ENCODE measurements around the gene SERINC2.
"Not testable (repeated sequence)": the region's sequence is repeated elsewhere in the genome, so short reads cannot be mapped to it uniquely, and the experiment has no call there.

SERINC2 gene

DNA sequence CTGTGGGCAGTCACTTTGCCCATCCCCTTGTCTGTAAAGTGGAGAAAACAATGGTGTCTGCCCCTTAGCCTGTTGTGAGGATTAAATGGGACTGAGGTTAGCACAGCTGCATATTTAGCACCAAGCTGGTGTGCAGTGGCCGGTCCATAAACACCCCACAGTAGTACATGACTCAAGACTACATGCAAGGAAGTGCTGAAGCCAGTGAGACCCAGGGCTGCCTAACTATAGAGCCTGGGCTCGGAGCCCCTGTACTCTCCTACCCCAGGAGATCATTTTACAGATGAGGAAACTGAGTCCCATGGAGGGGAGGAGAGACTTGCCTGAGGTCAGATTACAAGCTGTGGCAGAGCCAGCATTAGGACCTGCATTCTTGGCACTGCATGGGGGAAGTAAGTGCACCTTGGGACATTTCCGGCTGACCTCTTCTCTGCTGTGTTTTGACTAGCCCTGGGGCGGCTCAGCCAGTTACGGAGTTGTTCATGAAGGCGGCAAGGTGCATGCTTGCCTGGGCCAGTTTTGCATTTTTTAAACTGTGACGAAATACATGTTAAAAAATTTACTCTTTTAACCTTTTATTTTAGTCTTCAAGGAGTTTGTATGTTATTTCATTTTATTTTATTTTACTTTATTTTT is 3.2 kb downstream of the SERINC2 start:
- no peak for DNase-seq

- DNase-seq: no peak
These were observed 4.1 kb downstream of the SERINC2 start for GRCh38 chr1:31417148-31417547.

DNA sequence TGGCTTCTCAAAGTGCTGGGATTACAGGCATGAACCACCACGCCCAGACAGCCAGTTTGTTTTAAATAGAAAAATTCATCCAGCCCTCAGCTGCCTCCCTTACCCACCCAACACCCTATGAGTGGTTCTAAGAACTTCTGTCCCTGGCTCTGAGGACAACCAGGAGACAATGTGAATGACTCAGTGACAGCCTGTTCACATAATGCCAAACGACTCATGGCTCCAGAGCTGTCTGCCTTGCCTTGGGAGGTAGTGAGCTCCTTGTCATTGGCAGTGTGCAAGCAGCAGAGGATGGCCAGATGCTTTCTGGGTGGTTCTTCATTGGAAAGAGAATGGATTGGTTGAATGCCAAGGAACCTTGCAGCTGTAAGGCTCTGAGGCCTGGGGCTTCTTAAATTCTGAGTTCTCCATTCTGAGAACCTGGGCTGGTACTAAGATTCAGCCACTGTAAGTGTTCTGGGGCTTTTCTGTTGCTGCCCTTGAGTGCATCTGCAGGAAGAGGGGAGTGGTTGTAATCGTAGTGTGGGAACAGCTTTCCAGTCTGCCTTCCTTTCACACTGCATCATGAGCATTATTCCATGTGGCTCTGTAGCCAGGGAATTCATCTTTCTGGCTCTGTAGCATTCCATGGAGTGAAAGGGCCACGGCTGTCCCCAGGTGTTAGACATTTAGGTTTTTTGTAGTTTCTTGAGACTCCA is 5.8 kb downstream of the SERINC2 start:
- DNase-seq: no peak

GRCh38 chr1:31420716-31421115 is 7.7 kb downstream of the SERINC2 start:
- DNase-seq: no peak

- DNase-seq: no peak
These were observed 8.5 kb downstream of the SERINC2 start for GRCh38 chr1:31421371-31422040.

DNA sequence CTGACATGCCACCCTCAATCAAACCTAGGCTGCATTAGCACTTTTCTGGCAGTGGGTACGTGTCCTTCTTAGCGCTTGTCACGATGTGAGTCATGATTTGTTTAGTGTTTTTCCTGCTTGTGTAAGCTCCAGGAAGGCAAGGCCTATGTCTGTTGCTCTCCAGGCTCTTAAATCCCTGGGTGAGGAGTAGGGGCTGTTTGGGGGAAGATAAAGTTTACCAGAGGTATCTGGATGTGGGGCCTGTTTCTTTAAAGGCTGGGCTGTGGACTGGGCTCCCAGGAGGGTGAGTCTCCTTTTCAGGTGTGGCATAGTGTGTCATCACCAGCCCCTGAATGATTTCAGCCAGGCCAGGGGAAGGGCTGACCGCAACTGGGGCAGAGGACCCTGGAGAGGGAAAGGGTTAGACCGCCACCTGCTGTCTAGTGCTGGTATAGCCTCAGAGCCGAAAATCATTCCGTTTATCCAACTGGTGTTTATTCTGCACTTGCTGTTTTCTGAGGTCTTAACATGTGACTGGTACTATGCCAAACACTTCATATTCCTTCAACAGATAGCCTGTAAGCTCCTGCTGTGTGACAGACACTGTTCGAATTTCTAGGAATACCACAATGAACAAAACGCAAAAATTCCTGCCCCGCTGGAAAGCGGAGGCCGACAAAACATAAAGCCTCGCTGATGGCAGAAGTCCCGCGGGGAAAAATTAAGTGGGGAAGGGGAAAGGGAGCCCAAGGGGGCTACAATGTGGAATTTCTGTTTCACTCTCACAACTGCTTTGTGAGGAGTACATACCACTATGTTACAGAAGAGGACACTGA is 9.7 kb downstream of the SERINC2 start:
- DNase-seq: peak; percentile 32

GRCh38 chr1:31423418-31423947 is 10.5 kb downstream of the SERINC2 start:
- no peak for DNase-seq

GRCh38 chr1:31424568-31424967 is 11.6 kb downstream of the SERINC2 start:
- DNase-seq: no peak

GRCh38 chr1:31425301-31426081 is 12.5 kb downstream of the SERINC2 start:
- DNase-seq: no peak

GRCh38 chr1:31426249-31426922 is 13.4 kb downstream of the SERINC2 start:
- no peak for DNase-seq

GRCh38 chr1:31427322-31427721 is 14.3 kb downstream of the SERINC2 start:
- no peak for DNase-seq

DNA sequence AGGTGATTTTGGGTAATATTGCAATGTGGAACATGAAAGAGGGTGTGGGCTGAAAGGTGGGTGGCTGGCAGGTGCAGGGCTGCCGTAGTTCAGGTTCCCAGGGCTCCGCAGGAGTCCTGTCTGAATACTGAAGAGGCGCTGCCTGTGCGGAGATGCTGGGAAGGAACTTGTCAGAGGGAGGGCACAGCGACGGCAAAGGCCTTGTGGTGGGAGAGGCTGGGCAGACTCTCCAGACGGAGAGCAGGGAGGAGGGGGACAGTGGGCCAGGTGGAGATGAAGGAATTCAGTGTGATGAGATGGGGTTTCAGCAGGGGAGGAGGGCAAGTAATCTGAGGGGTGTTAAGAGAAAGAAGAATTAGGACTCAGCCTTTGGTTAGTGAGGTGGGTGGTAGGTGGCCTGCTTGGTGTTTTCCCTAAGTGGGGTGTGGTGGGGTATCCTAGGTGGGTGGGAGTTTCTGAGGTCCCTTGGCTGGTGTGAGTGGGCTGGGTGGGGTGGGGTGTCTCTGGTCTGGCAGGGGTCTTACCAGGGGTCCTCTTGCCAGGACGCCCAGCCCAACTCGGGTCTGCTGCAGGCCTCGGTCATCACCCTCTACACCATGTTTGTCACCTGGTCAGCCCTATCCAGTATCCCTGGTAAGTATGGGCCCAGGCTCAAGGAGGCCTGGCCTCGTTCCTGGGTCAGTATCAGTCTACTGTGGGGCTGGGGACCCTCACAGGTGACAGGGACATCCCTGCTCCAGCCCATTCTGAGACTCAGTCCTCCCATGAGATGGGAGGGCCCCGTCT is 15.6 kb downstream of the SERINC2 start:
- DNase-seq: no peak

GRCh38 chr1:31429583-31429982 is 16.6 kb downstream of the SERINC2 start:
- DNase-seq: no peak

DNA sequence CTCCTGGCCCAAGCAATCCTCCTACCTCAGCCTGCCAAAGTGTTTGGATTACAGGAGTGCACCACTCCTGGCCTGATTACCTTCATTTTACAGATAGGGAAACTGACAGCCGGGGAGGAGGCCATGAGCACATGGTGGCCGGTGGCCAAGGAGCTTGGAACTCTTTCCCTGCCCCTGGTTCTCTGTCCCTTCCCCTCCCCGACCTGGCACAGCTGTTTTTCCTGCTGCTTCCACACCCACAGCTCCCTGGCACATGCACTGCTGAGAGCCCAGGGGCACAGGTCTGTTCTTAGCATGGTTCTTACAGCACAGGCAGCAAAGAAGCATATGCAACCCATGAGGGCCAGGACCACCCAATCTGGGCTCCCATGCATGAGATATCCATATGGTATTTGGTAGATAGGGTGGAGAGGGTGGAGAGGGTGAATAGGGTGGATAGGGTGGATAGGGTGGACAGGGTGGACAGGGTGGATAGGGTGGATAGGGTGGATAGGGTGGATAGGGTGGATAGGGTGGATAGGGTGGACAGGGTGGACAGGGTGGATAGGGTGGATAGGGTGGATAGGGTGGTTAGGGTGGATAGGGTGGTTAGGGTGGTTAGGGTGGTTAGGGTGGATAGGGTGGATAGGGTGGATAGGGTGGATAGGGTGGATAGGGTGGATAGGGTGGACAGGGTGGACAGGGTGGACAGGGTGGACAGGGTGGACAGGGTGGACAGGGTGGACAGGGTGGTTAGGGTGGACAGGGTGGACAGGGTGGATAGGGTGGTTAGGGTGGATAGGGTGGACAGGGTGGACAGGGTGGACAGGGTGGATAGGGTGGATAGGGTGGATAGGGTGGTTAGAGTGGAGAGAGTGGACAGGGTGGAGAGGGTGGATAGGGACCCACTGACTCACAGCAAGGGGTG is 18.6 kb downstream of the SERINC2 start:
- not testable (repeated sequence) for DNase-seq

DNA sequence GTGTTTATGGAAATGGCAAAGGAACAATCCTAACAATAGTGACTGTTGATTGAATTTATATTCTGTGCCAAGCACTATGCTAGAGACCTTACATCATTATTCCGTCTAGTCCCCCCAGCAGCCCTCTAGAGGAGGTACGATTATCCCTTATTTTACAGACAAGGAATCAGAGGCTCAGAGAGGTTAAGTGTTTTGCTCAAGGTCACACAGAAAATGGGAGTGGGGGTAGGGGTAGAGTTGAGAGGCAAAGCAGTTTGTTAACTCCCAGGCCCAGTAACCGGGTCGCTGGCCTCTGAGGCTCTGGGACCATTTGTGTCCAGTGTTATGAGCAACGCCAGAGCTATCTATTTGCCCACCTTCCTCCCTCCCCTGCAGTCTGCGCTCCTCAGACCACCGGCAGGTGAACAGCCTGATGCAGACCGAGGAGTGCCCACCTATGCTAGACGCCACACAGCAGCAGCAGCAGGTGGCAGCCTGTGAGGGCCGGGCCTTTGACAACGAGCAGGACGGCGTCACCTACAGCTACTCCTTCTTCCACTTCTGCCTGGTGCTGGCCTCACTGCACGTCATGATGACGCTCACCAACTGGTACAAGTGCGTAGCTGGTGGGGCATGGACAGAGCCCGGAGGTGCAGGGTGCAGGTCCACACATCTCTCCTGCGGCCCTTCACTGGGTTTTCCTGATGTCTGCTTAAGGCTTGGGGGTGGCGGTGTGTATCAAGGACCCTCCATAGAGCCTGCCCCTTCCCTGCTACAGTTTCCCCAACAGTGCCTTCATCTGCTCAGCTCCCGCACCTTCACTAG is 19.8 kb downstream of the SERINC2 start:
- DNase-seq: no peak

DNA sequence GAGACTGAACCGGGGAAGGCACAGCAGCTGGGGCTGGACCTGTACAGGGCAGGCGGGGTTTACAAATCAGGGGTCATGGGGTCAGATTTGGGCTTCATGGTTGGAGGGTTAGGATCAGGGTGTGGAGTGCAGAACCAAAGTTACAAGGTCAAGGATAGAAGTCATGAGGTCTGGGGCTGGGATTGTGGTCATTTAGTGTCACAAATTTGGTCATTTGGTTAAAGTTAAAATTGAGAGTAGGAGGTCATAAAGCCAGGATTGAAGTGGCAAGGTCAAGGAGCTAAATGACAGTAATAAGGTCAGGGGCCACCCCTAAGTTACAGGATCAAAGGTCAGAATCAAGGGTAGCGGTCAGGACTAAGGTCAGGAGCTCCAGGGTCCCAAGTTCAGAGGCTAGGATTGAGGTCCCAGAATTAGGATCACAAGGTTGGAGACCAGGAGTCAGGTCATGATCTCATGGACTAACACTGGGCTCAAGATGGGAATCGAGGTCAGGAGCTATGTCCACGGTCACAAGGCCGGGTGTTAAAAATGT is 20.4 kb downstream of the SERINC2 start:
- DNase-seq: no peak

- DNase-seq: no peak
These were observed 21.3 kb downstream of the SERINC2 start for GRCh38 chr1:31434101-31434871.

- DNase-seq: no peak
These were observed 22.0 kb downstream of the SERINC2 start for GRCh38 chr1:31434979-31435378.

Measured in central memory CD4-positive, alpha-beta T cell (primary cell).